A549 treated with ZK216348 at 1 μM for 4 hours (cell line): Measurements from ENCODE around the gene RSRC2. TPM values are rescaled to one million over a fixed set of nuclear protein-coding genes. Genes with fewer than 3 reads are reported as not detected.

ENCODE experiments used
- total RNA-seq: library from RNA; stranded (reverse); fragments of 200-300 nt; extraction: Qiagen RNA extraction; gene quantifications from 5 replicates; pipeline ENCODE4 v1.2.3, GENCODE V29; 2022; ENCODE audit warnings: low read depth

The RSRC2 gene, protein sequence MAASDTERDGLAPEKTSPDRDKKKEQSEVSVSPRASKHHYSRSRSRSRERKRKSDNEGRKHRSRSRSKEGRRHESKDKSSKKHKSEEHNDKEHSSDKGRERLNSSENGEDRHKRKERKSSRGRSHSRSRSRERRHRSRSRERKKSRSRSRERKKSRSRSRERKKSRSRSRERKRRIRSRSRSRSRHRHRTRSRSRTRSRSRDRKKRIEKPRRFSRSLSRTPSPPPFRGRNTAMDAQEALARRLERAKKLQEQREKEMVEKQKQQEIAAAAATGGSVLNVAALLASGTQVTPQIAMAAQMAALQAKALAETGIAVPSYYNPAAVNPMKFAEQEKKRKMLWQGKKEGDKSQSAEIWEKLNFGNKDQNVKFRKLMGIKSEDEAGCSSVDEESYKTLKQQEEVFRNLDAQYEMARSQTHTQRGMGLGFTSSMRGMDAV
- total RNA-seq: 49.0 to 105 TPM (median 54.8 TPM) in 5 replicates

GRCh38 chr12:122526683-122527477 is at the start of gene RSRC2, which contains the start of gene KNTC1:
Gene RSRC2 (minus strand): TSS chr12:122526936. CDS start chr12:122526853, 83 bp downstream.
Gene KNTC1 (plus strand): TSS chr12:122527249. CDS start chr12:122530064, 2,815 bp downstream.

GRCh38 chr12:122500685-122501488 is 25.8 kb downstream of the RSRC2 start, which contains the start of gene ZCCHC8:
Gene ZCCHC8 (minus strand): TSS chr12:122500932. CDS start chr12:122500840, 92 bp downstream.

Other genes starting within 250 kb of the RSRC2 start
- gene CLIP1, start 104.3 kb downstream of the RSRC2 start, total RNA-seq: 35.8 to 51.2 TPM (median 44.4 TPM) in 5 replicates
- 19.8 to 26.4 TPM (median 24.6 TPM) in 5 replicates for gene ZCCHC8, start 26.0 kb downstream of the RSRC2 start, total RNA-seq
- 21.2 to 24.4 TPM (median 22.5 TPM) in 5 replicates for gene KNTC1, start 313 bp upstream of the RSRC2 start, total RNA-seq
- 0.18 to 0.19 TPM in 2 of 5 replicates, not detected in the others for gene HCAR2, start 176.4 kb upstream of the RSRC2 start, total RNA-seq
- gene HCAR3, start 189.9 kb upstream of the RSRC2 start, total RNA-seq: 0.06 to 0.14 TPM (median 0.11 TPM) in 3 of 5 replicates, not detected in the others
- gene HCAR1, start 203.9 kb upstream of the RSRC2 start, total RNA-seq: 0.04 TPM in 2 of 5 replicates, not detected in the others
- gene DENR, start 225.9 kb upstream of the RSRC2 start, total RNA-seq: 51.9 to 71.8 TPM (median 59.0 TPM) in 5 replicates
- 0.06 to 0.16 TPM (median 0.11 TPM) in 4 of 5 replicates, not detected in the other for gene CCDC62, start 247.6 kb upstream of the RSRC2 start, total RNA-seq